BLaER1 treated with 17β-estradiol and CSF1 and Interleukin-3, amounts not matched to agents 10 nM and 100 nM (cell line): Measurements from ENCODE around the gene DEPDC5.

ENCODE experiments used
- H3K27ac ChIP-seq, 11 experiments: shearing (Covaris generic); formaldehyde crosslinking; 2 replicates each; pipeline ENCODE4 v1.8.1; 2022
- H3K27me3 ChIP-seq, 11 experiments: shearing (Covaris generic); formaldehyde crosslinking; 2 replicates each; pipeline ENCODE4 v1.8.1; 2022
- H3K36me3 ChIP-seq, 11 experiments: shearing (Covaris generic); formaldehyde crosslinking; 2 replicates each; pipeline ENCODE4 v1.8.1; 2022
- H3K4me1 ChIP-seq, 10 experiments: shearing (Covaris generic); formaldehyde crosslinking; 2 replicates each; pipeline ENCODE4 v1.8.1; 2022
- H3K4me2 ChIP-seq, 11 experiments: shearing (Covaris generic); formaldehyde crosslinking; 2 replicates each; pipeline ENCODE4 v1.8.1; 2022
- H3K4me3 ChIP-seq, 10 experiments: shearing (Covaris generic); formaldehyde crosslinking; 2 replicates each; pipeline ENCODE4 v1.8.1; 2022
- H3K9ac ChIP-seq, 11 experiments: shearing (Covaris generic); formaldehyde crosslinking; 2 replicates each; pipeline ENCODE4 v1.8.1; 2022
- H3K9me3 ChIP-seq, 11 experiments: shearing (Covaris generic); formaldehyde crosslinking; replicated peaks in 1 of 11; 2 replicates each; pipeline ENCODE4 v1.8.1; 2022
- H4K20me1 ChIP-seq, 11 experiments: shearing (Covaris generic); formaldehyde crosslinking; 2 replicates each; pipeline ENCODE4 v1.8.1; 2022
- Cebpa-rat ChIP-seq, 11 experiments: shearing (Covaris generic); IDR thresholded peaks; 2 replicates each; pipeline ENCODE4 v1.8.1; 2022

The DEPDC5 gene

DNA sequence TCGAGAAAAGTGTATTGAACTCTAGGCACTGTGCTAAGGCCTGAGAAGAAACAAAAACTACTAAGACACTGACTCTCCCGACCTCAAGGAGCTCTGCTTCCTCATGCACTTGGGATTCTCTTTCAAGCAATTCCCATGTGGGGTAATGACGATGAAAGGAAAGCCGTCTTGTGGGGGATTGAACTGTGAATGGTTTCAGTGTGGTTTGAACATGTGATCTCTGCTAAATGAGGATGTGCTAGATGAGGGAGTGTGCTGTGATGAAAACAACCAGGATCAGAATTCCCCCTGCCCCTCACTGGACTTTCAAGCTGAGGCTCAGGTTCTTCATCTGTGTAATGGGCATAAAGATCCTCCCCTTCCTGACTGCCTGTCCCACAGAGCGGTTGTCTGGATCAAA lies 74.9 kb downstream of the DEPDC5 start:
- H3K9me3 ChIP-seq: no peaks in the 10 kb centered on the region
- peaks cover 0 to 41% (median 4%) of the 10 kb centered on the region in 11 experiments; a peak in 7 of 22 replicates for H4K20me1 ChIP-seq
- H3K4me2 ChIP-seq: peak overlapping the region; percentile 21 to 68 (median 48); a peak in 21 of 22 replicates
- no peak for TF ChIP-seq Cebpa-rat (IDR thresholded peaks at IDR 0.05)
- no peaks in the 10 kb centered on the region for H3K27me3 ChIP-seq
- peaks cover 21 to 32% (median 30%) of the 10 kb centered on the region in 10 experiments for H3K4me1 ChIP-seq
- H3K27ac ChIP-seq: peak overlapping the region in 9 of 11 experiments; percentile 22 to 62 (median 48); a peak in 17 of 22 replicates
- peak overlapping the region in 1 of 11 experiments; percentile 22; a peak in 2 of 22 replicates for H3K9ac ChIP-seq
- peaks cover 68 to 99% (median 86%) of the 10 kb centered on the region in 11 experiments for H3K36me3 ChIP-seq
- H3K4me3 ChIP-seq: no peak overlapping the region

DNA sequence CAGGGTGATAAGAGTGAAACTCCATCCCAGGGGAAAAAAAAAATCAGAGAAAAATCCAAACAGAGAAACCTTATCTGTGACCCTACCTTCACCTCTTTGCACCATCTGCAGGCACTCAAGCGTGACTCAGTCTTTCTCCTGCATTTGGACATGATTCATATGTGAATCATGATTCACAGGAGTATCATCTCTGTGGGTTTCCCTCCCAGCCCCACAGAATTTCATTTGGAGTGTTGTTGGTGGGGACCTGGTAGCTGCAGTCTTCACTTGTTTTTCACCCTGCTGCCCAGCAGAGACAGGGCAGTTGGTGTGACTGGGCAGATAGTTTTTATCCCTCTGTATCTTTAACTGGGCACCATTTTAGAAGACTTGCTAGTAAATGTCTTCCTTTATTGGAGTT lies 75.7 kb downstream of the DEPDC5 start:
- H3K9me3 ChIP-seq: no peaks in the 10 kb centered on the region
- TF ChIP-seq Cebpa-rat (IDR thresholded peaks at IDR 0.05): no peak
- H3K36me3 ChIP-seq: peaks cover 68 to 99% (median 86%) of the 10 kb centered on the region in 11 experiments
- peak overlapping the region in 10 of 11 experiments; percentile 21 to 68 (median 48); a peak in 19 of 22 replicates for H3K4me2 ChIP-seq
- H3K9ac ChIP-seq: 0 out of 22 replicates have a peak overlapping the region, but pooled peaks of 1 of the 11 experiments have one; percentile 3
- peak overlapping the region in 9 of 11 experiments; percentile 22 to 62 (median 54); a peak in 13 of 22 replicates for H3K27ac ChIP-seq
- peaks cover 21 to 32% (median 30%) of the 10 kb centered on the region in 10 experiments for H3K4me1 ChIP-seq
- H3K27me3 ChIP-seq: no peaks in the 10 kb centered on the region
- H3K4me3 ChIP-seq: no peak overlapping the region
- H4K20me1 ChIP-seq: peaks cover 0 to 45% (median 4%) of the 10 kb centered on the region in 11 experiments; a peak in 7 of 22 replicates

DNA sequence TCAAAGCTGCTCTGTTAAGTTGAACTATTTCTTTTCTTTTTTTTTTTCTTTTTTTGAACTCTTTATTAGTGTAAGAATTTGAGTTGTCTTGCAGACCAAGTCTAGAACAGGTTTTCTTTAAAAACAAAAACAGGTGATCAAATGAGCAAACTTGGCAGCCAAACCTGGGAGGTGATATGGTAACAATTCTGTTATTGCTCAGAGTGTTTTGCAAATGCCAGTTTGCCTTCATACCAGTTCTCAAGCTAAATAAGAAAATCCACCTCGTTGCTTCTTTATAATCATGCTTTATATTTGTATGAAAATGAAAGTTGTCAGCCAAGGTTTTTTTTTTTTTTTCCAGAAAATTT lies 76.9 kb downstream of the DEPDC5 start:
- Histone ChIP-seq H3K36me3 (peaks cover 70 to 99% (median 87%) of the 10 kb centered on the region in 11 experiments), H3K4me2 (no peak overlapping the region), H3K4me1 (peaks cover 21 to 32% (median 30%) of the 10 kb centered on the region in 10 experiments), H3K27ac (no peak overlapping the region; a peak in 2 of 22 replicates), H3K27me3 (no peaks in the 10 kb centered on the region), H4K20me1 (peaks cover 0 to 38% (median 4%) of the 10 kb centered on the region in 11 experiments; a peak in 6 of 22 replicates), H3K9me3 (no peaks in the 10 kb centered on the region), H3K4me3 (no peak overlapping the region), H3K9ac (no peak overlapping the region)
- TF ChIP-seq Cebpa-rat (IDR thresholded peaks at IDR 0.05): no peak

DNA sequence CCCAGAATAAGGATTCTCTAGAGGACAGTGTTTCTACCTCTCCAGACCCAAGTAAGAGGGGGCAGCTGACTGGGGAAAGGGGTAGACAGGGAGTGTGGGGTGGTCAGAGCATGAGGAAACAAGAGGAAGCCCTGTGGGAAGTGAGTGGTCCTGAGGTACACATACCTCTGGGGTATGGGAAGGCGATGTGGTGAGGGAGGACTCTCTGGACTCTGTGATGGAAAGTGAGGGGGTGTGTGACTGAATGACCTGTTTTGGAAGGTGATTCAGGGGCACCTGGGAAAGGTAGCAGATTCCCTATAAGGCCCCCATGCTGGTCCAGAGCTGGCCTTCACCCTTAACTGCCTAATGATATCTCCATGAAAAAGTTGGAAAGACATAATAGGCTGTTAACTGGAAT lies 80.1 kb downstream of the DEPDC5 start:
- Histone ChIP-seq H3K4me1 (peaks cover 6 to 15% (median 14%) of the 10 kb centered on the region in 10 experiments), H3K27me3 (no peaks in the 10 kb centered on the region), H4K20me1 (peaks cover 0 to 16% (median 4%) of the 10 kb centered on the region in 11 experiments; a peak in 4 of 22 replicates), H3K27ac (no peak overlapping the region), H3K4me3 (no peak overlapping the region), H3K9ac (no peak overlapping the region), H3K4me2 (no peak overlapping the region), H3K9me3 (no peaks in the 10 kb centered on the region), H3K36me3 (peaks cover 78 to 100% (median 92%) of the 10 kb centered on the region in 11 experiments)
- no peak for TF ChIP-seq Cebpa-rat (IDR thresholded peaks at IDR 0.05)

DNA sequence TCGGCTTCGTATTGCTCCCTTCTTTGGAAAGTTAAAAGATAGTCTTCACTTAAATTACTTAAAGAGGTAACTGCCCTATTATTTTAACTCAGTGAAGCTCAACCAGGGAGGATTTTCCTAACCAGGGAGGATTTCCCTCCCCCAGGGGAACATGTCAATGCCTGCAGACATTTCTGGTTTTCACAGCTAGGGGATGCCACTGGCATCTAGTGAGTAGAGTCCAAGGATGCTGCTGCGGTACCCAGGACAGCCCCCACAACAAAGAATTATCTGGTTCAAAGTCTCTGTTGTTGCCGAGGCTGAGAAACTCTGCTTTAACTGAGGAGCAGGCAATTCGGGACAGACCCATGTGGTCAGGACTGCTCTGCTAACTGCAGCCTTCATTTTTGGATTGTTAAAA lies 82.2 kb downstream of the DEPDC5 start:
- no peak overlapping the region for H3K4me2 ChIP-seq
- H3K36me3 ChIP-seq: peaks cover 88 to 100% (median 98%) of the 10 kb centered on the region in 11 experiments
- H3K27me3 ChIP-seq: no peaks in the 10 kb centered on the region
- H3K27ac ChIP-seq: no peak overlapping the region
- no peak for TF ChIP-seq Cebpa-rat (IDR thresholded peaks at IDR 0.05)
- no peaks in the 10 kb centered on the region for H3K9me3 ChIP-seq
- H4K20me1 ChIP-seq: peaks cover 0 to 7% (median 0%) of the 10 kb centered on the region in 11 experiments; a peak in 1 of 22 replicates
- H3K9ac ChIP-seq: no peak overlapping the region
- no peak overlapping the region for H3K4me3 ChIP-seq
- H3K4me1 ChIP-seq: peaks cover 0 to 12% (median 10%) of the 10 kb centered on the region in 10 experiments; a peak in 14 of 20 replicates

DNA sequence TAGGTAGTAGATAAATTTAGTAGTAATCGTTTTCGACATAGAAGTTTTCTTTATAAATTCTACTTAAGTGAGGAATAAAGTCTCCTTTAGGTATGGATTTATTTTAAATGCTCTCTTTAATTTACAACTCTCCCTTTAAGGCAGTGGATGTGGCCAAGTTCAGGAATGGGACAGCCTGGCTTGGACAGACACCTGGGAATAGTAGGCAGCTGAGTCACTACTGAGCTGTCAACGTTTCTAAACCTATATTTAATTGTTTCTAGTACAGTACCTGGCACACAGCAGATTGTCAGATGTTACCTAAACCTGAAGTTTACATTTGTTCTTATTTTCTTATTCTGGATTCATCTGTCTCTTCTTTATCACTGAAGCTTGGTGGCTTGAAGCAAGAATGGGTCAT lies 85.1 kb downstream of the DEPDC5 start:
- TF ChIP-seq Cebpa-rat (IDR thresholded peaks at IDR 0.05): no peak
- peaks cover 90 to 100% (median 99%) of the 10 kb centered on the region in 11 experiments for H3K36me3 ChIP-seq
- H3K4me1 ChIP-seq: peaks cover 0 to 22% (median 15%) of the 10 kb centered on the region in 10 experiments; a peak in 14 of 20 replicates
- H3K4me2 ChIP-seq: no peak overlapping the region
- H3K9me3 ChIP-seq: no peaks in the 10 kb centered on the region
- no peak overlapping the region for H3K9ac ChIP-seq
- no peak overlapping the region for H3K27ac ChIP-seq
- H3K4me3 ChIP-seq: no peak overlapping the region
- peaks cover 0 to 3% (median 0%) of the 10 kb centered on the region in 11 experiments; a peak in 1 of 22 replicates for H4K20me1 ChIP-seq
- no peaks in the 10 kb centered on the region for H3K27me3 ChIP-seq

DNA sequence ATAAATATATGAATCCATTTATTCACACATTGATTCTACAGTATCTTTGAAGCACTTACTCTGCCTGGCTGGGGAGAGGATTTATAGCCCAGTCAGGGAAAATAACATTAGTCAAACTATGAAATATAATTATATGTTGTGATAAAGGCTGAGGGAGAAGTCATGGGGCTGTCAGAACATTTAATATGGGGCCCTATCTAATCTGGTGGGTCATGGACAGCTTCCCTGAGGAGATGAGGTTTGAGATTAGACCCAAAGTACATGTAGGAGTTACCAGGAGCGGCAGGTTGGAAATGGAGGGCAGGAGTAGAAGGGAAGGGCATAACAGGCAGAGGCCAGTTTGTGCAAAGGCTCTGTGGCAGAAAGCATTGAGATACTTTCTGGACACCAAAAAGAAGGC lies 86.2 kb downstream of the DEPDC5 start:
- no peak overlapping the region for H3K27ac ChIP-seq
- peaks cover 90 to 100% (median 99%) of the 10 kb centered on the region in 11 experiments for H3K36me3 ChIP-seq
- no peak for TF ChIP-seq Cebpa-rat (IDR thresholded peaks at IDR 0.05)
- H3K4me2 ChIP-seq: peak overlapping the region in 7 of 11 experiments; percentile 18 to 78 (median 48); a peak in 6 of 22 replicates
- H3K27me3 ChIP-seq: no peaks in the 10 kb centered on the region
- H4K20me1 ChIP-seq: peaks cover 0 to 3% (median 0%) of the 10 kb centered on the region in 11 experiments; a peak in 1 of 22 replicates
- peaks cover 0 to 22% (median 15%) of the 10 kb centered on the region in 10 experiments; a peak in 14 of 20 replicates for H3K4me1 ChIP-seq
- H3K9me3 ChIP-seq: no peaks in the 10 kb centered on the region
- no peak overlapping the region for H3K4me3 ChIP-seq
- H3K9ac ChIP-seq: no peak overlapping the region

DNA sequence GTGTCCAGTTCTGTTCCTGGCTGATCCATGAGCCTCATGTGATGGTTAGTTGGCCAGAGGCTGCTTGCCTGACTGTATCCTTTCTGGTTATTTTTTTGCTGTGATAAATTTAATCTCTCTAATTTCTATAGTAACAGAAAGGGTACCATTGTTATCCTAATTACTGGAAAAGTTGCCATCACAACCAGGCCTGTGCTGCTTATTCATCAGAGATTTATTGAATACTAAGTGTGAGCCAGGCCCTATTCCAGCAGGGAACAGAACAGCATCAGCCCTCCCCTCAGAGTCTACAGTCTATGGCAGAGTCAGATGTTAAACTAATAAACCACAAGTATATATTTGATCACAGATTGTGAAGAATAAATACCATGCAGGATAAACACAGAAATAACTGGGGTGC lies 86.8 kb downstream of the DEPDC5 start:
- Histone ChIP-seq H3K27ac (peak overlapping the region in 2 of 11 experiments; percentile 27 to 63; a peak in 3 of 22 replicates), H3K9ac (peak overlapping the region in 2 of 11 experiments; percentile 27 to 61; a peak in 2 of 22 replicates), H4K20me1 (peaks cover 0 to 3% (median 0%) of the 10 kb centered on the region in 11 experiments; a peak in 1 of 22 replicates), H3K4me3 (no peak overlapping the region), H3K27me3 (no peaks in the 10 kb centered on the region), H3K36me3 (peaks cover 90 to 100% (median 99%) of the 10 kb centered on the region in 11 experiments), H3K4me2 (peak overlapping the region in 8 of 11 experiments; percentile 18 to 78 (median 47); a peak in 14 of 22 replicates), H3K9me3 (no peaks in the 10 kb centered on the region), H3K4me1 (peaks cover 0 to 22% (median 15%) of the 10 kb centered on the region in 10 experiments; a peak in 15 of 20 replicates)
- no peak for TF ChIP-seq Cebpa-rat (IDR thresholded peaks at IDR 0.05)

DNA sequence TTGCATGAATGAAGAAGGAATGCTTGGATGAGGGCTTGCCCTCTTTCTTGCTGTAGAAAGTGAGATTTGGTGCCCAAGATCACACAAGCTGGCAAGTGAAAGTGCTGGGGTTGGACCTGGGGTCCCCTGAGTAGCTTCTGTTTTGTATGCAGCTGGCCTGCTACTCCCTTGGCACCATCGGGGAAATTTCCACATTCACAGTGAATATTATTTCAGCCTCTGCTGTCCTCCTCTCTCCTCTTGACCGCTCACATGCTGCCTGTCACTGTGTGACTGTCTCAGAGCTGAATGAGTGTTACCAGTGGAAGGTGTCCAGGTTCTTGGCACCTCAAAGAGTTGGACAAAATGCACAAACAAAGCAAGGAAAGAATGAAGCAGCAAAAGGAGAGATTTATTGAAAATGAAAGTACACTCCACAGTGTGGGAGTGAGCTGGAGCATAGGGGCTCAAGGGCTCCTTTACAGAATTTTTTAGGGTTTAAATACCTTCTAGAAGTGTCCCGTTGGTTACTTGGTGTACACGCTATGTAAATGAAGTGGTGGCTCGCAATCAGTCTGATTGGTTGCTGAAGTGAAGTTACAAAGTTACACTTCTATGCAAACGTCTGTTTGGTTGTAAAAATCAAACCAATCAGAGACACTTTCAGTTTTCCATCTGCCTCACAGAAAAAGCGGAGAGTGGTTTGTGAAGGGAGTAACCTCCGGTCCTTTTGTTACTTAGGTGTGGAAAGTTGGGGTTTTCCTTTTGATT lies 87.4 kb downstream of the DEPDC5 start:
- no peaks in the 10 kb centered on the region for H3K27me3 ChIP-seq
- H3K9ac ChIP-seq: peak overlapping the region in 6 of 11 experiments; percentile 2 to 61 (median 16); a peak in 5 of 22 replicates
- peaks cover 6 to 22% (median 17%) of the 10 kb centered on the region in 10 experiments for H3K4me1 ChIP-seq
- H3K9me3 ChIP-seq: no peaks in the 10 kb centered on the region
- H3K36me3 ChIP-seq: peaks cover 90 to 100% (median 99%) of the 10 kb centered on the region in 11 experiments
- H4K20me1 ChIP-seq: peaks cover 0 to 3% (median 0%) of the 10 kb centered on the region in 11 experiments; a peak in 1 of 22 replicates
- no peak for TF ChIP-seq Cebpa-rat (IDR thresholded peaks at IDR 0.05)
- H3K27ac ChIP-seq: peak overlapping the region in 5 of 11 experiments; percentile 5 to 63 (median 27); a peak in 8 of 22 replicates
- no peak overlapping the region for H3K4me3 ChIP-seq
- H3K4me2 ChIP-seq: peak overlapping the region in 8 of 11 experiments; percentile 18 to 78 (median 47); a peak in 15 of 22 replicates
